CD14-positive monocyte (primary cell): ENCODE data around the gene TUBGCP3. TPM values are rescaled to one million over a fixed set of nuclear protein-coding genes. Genes with fewer than 3 reads are reported as not detected.

Source experiments
- DNase-seq, 3 donors: peaks; one replicate each; pipeline ENCODE4 v3.0.0-alpha.2; 2011 to 2022
- H2AFZ ChIP-seq: 2 replicates; pipeline ENCODE4 v1.6.0; 2012; ENCODE audit warnings: mild to moderate bottlenecking, low read depth, low read length, inconsistent platforms; ENCODE audit not compliant: insufficient read depth, poor library complexity, severe bottlenecking
- H3K27ac ChIP-seq, 2 donors: 1 replicate in 1 of 2; 2 replicates in 1 of 2; pipeline ENCODE4 v1.5.1; 2012 to 2013; ENCODE audit warnings: low read length in 2 of 2, control low read depth in 1 of 2, inconsistent platforms in 1 of 2, low read depth in 1 of 2, mild to moderate bottlenecking in 1 of 2
- H3K27me3 ChIP-seq, 2 donors: one replicate each; pipeline versions ENCODE4 v1.6.0 to v1.6.1; 2011 to 2013; ENCODE audit warnings: low read length in 2 of 2; ENCODE audit not compliant: control insufficient read depth in 2 of 2, insufficient read depth in 2 of 2
- H3K36me3 ChIP-seq, 2 donors: replicated peaks in 1 of 2; 1 replicate in 1 of 2; 2 replicates in 1 of 2; pipeline versions ENCODE4 v1.5.1 to v1.6.1; 2012 to 2013; ENCODE audit warnings: low read length in 2 of 2, control low read depth in 1 of 2, inconsistent platforms in 1 of 2, mild to moderate bottlenecking in 1 of 2; ENCODE audit not compliant: insufficient read depth in 2 of 2, control insufficient read depth in 1 of 2
- H3K4me1 ChIP-seq, 2 donors: 1 replicate in 1 of 2; 2 replicates in 1 of 2; pipeline versions ENCODE4 v1.5.1 to v1.6.1; 2012 to 2013; ENCODE audit warnings: low read length in 2 of 2, control low read depth in 1 of 2, inconsistent platforms in 1 of 2, mild to moderate bottlenecking in 1 of 2, moderate library complexity in 1 of 2; ENCODE audit not compliant: insufficient read depth in 2 of 2, control insufficient read depth in 1 of 2
- H3K4me2 ChIP-seq: replicated peaks from 2 replicates; pipeline ENCODE3; 2012; ENCODE audit warnings: low read length, moderate library complexity, mild to moderate bottlenecking; ENCODE audit not compliant: poor library complexity, severe bottlenecking; ENCODE audit errors: extremely low read depth
- H3K4me3 ChIP-seq, 3 experiments: fragments of 200-600 bp in 1 of 3; sonication (generic) in 1 of 3; replicated peaks in 1 of 3; 1 replicate in 2 of 3; 2 replicates in 1 of 3; pipeline ENCODE4 v1.5.1; 2011 to 2013; ENCODE audit warnings: low read length in 3 of 3, mild to moderate bottlenecking in 3 of 3, control low read depth in 2 of 3, low read depth in 2 of 3, inconsistent platforms in 1 of 3, moderate library complexity in 1 of 3
- H3K79me2 ChIP-seq: 2 replicates; pipeline ENCODE4 v1.6.0; 2012; ENCODE audit warnings: mild to moderate bottlenecking, control low read depth, inconsistent platforms, low read length, moderate library complexity; ENCODE audit not compliant: insufficient read depth
- H3K9ac ChIP-seq: 2 replicates; pipeline ENCODE4 v1.6.0; 2017; ENCODE audit warnings: low read length, mild to moderate bottlenecking; ENCODE audit not compliant: insufficient read depth, poor library complexity, severe bottlenecking
- H3K9me3 ChIP-seq, 2 donors: replicated peaks in 1 of 2; 1 replicate in 1 of 2; 2 replicates in 1 of 2; pipeline versions ENCODE4 v1.5.1 to v1.6.1; 2012 to 2013; ENCODE audit warnings: low read length in 2 of 2, control low read depth in 1 of 2; ENCODE audit not compliant: control insufficient read depth in 1 of 2, insufficient read depth in 1 of 2
- H4K20me1 ChIP-seq: 2 replicates; pipeline ENCODE4 v1.6.0; 2012; ENCODE audit warnings: mild to moderate bottlenecking, low read length, control low read depth, moderate library complexity; ENCODE audit not compliant: insufficient read depth
- H3K27ac Mint-ChIP-seq, 7 donors: one replicate each; pipeline ENCODE4 v1.8.0; 2020; ENCODE audit warnings: mild to moderate bottlenecking in 7 of 7, mixed read lengths in 7 of 7, moderate library complexity in 6 of 7, inconsistent platforms in 2 of 7
- H3K27me3 Mint-ChIP-seq, 3 donors: one replicate each; pipeline ENCODE4 v1.8.0; 2021 to 2022; ENCODE audit warnings: low read depth in 3 of 3, mild to moderate bottlenecking in 3 of 3, mixed read lengths in 3 of 3, moderate library complexity in 3 of 3, inconsistent platforms in 1 of 3
- H3K36me3 Mint-ChIP-seq, 2 donors: one replicate each; pipeline ENCODE4 v1.8.0; 2020; ENCODE audit warnings: mixed read lengths in 2 of 2, inconsistent platforms in 1 of 2, mild to moderate bottlenecking in 1 of 2
- H3K4me1 Mint-ChIP-seq: one replicate; pipeline ENCODE4 v1.8.0; 2020; ENCODE audit warnings: mild to moderate bottlenecking, mixed read lengths
- H3K4me3 Mint-ChIP-seq, 2 donors: one replicate each; pipeline ENCODE4 v1.8.0; 2020; ENCODE audit warnings: mild to moderate bottlenecking in 2 of 2, mixed read lengths in 2 of 2, moderate library complexity in 1 of 2
- H3K9me3 Mint-ChIP-seq, 7 donors: one replicate each; pipeline ENCODE4 v1.8.0; 2020 to 2022; ENCODE audit warnings: mixed read lengths in 7 of 7, mild to moderate bottlenecking in 6 of 7, moderate library complexity in 6 of 7, inconsistent platforms in 2 of 7
- WGBS: methylation state at CpG from one replicate; pipeline ENCODE4 v1.1.5; 2013; ENCODE audit warnings: missing lambda C conversion rate; ENCODE audit not compliant: insufficient coverage; 5-methylcytosine and 5-hydroxymethylcytosine counted together
- intact Hi-C, 2 donors: fragments of 100-400 bp; cut with micrococcal nuclease; formaldehyde crosslinking; loops; one replicate each; pipeline versions ENCODE4 v1.15.0 to v1.15.1; 2023
- polyA plus RNA-seq, 3 donors: library from polyadenylated mRNA; depleted of rRNA in 1 of 3; unstranded in 2 of 3; stranded (reverse) in 1 of 3; fragments of 300-500 nt in 2 of 3; fragments of >200 nt in 1 of 3; fragmentation: Illumina TruSeq in 2 of 3; gene quantifications; 1 replicate in 2 of 3; 2 replicates in 1 of 3; pipeline ENCODE4 v1.2.3, GENCODE V29; 2012 to 2021
- TF ChIP-seq, protein P1 (sequence below): fragments of 200-600 bp; IDR thresholded peaks from one replicate; pipeline ENCODE4 v1.8.0; 2022; ENCODE audit warnings: antibody characterized with exemption, mild to moderate bottlenecking

Gene TUBGCP3
- polyA plus RNA-seq, 3 donors = 25.4 to 47.1 (median 34.1) TPM

DNA sequence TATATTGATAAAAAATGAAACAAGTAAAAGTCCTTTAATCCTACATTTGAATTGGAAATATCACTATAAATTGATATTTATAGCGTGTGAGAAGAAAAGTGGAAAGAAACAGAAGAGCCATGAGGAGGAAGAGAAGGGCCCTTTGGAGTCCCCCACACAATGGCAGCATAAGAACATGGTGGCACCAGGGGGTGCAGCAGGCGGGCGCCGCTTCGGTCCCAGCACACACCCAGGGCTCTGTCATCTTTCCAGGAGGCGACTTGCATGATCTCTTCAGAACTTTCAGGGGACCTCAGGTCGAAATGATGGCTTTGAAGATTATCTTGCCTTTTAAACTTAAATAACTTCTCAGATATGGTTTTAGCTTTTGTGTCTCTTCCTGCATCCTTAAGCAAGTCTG is 91.8 kb downstream of the TUBGCP3 start:
- Histone ChIP-seq H3K27ac (no peak overlapping the region), H2AFZ (no peak overlapping the region), H3K27me3 (no peaks in the 10 kb centered on the region), H3K9me3 (no peaks in the 10 kb centered on the region), H3K4me2 (no peak overlapping the region), H3K79me2 (no peaks in the 10 kb centered on the region), H3K36me3 (peaks cover 62 to 99% of the 10 kb centered on the region in 2 donors), H3K4me3 (no peak overlapping the region), H3K9ac (no peak overlapping the region), H4K20me1 (no peaks in the 10 kb centered on the region), H3K4me1 (no peaks in the 10 kb centered on the region)
- Mint-ChIP-seq H3K27me3 (no peaks in the 10 kb centered on the region), H3K36me3 (peaks cover 62 to 77% of the 10 kb centered on the region in 2 donors), H3K27ac (no peak overlapping the region), H3K4me1 (no peaks in the 10 kb centered on the region), H3K4me3 (no peak overlapping the region), H3K9me3 (no peaks in the 10 kb centered on the region)
- TF ChIP-seq, protein P1, sequence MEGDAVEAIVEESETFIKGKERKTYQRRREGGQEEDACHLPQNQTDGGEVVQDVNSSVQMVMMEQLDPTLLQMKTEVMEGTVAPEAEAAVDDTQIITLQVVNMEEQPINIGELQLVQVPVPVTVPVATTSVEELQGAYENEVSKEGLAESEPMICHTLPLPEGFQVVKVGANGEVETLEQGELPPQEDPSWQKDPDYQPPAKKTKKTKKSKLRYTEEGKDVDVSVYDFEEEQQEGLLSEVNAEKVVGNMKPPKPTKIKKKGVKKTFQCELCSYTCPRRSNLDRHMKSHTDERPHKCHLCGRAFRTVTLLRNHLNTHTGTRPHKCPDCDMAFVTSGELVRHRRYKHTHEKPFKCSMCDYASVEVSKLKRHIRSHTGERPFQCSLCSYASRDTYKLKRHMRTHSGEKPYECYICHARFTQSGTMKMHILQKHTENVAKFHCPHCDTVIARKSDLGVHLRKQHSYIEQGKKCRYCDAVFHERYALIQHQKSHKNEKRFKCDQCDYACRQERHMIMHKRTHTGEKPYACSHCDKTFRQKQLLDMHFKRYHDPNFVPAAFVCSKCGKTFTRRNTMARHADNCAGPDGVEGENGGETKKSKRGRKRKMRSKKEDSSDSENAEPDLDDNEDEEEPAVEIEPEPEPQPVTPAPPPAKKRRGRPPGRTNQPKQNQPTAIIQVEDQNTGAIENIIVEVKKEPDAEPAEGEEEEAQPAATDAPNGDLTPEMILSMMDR = no peak
- DNase-seq = no peak
- intact Hi-C loops = no loop called here
- WGBS = 98% methylated on average over 6 of the region's 7 CpGs

GRCh38 chr13:112495465-112495864 is 92.5 kb downstream of the TUBGCP3 start:
- no peak overlapping the region for H3K27ac ChIP-seq
- no peak overlapping the region for H3K27ac Mint-ChIP-seq
- H3K9me3 ChIP-seq = no peaks in the 10 kb centered on the region
- TF ChIP-seq, protein P1 = no peak
- WGBS = no CpG with 5 or more reads among the region's 2 CpGs
- H3K79me2 ChIP-seq = no peaks in the 10 kb centered on the region
- no peak overlapping the region for H3K9ac ChIP-seq
- peaks cover 0 to 2% (median 0%) of the 10 kb centered on the region in 3 donors for H3K27me3 Mint-ChIP-seq
- no peak for DNase-seq
- H4K20me1 ChIP-seq = no peaks in the 10 kb centered on the region
- intact Hi-C loops = no loop called here
- no peak overlapping the region for H3K4me3 ChIP-seq
- H3K4me3 Mint-ChIP-seq = no peak overlapping the region
- no peaks in the 10 kb centered on the region for H3K4me1 ChIP-seq
- peaks cover 57 to 99% of the 10 kb centered on the region in 2 donors for H3K36me3 ChIP-seq
- peaks cover 57 to 79% of the 10 kb centered on the region in 2 donors for H3K36me3 Mint-ChIP-seq
- no peak overlapping the region for H3K4me2 ChIP-seq
- no peaks in the 10 kb centered on the region for H3K9me3 Mint-ChIP-seq
- H3K27me3 ChIP-seq = no peaks in the 10 kb centered on the region
- no peaks in the 10 kb centered on the region for H3K4me1 Mint-ChIP-seq
- no peak overlapping the region for H2AFZ ChIP-seq
